A204.1 (cell line): ENCODE data around the gene SFN.
"Not testable (repeated sequence)": the region's sequence is repeated elsewhere in the genome, so short reads cannot be mapped to it uniquely, and the experiment has no call there.

Experiments
- FAIRE-seq: peaks from 2 replicates; lab custom pipeline; 2012; peaks lifted over from hg19 to GRCh38; lab: Jason Lieb, UNC

Gene SFN

DNA sequence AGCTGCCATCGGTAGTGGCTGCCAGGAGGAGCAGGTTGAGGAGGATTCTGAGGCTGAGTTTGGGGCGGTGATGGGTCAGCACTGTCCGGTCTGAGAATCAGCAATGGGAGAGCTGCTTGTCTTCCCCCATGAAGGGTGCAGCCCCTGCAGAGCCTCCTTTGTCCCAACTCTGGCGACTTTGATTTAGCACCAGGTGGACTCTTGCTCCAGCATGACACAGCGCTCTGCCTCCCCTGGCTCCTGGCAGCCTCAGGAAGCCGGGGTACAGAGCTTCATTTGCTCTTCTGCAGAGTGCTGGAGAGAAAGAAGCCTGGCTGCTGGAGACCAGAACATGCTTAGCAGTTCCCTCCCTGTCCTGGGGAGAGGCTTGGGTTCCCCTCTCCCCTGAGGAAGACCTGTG lies 23.2 kb upstream of the SFN start:
- no peak for FAIRE-seq

DNA sequence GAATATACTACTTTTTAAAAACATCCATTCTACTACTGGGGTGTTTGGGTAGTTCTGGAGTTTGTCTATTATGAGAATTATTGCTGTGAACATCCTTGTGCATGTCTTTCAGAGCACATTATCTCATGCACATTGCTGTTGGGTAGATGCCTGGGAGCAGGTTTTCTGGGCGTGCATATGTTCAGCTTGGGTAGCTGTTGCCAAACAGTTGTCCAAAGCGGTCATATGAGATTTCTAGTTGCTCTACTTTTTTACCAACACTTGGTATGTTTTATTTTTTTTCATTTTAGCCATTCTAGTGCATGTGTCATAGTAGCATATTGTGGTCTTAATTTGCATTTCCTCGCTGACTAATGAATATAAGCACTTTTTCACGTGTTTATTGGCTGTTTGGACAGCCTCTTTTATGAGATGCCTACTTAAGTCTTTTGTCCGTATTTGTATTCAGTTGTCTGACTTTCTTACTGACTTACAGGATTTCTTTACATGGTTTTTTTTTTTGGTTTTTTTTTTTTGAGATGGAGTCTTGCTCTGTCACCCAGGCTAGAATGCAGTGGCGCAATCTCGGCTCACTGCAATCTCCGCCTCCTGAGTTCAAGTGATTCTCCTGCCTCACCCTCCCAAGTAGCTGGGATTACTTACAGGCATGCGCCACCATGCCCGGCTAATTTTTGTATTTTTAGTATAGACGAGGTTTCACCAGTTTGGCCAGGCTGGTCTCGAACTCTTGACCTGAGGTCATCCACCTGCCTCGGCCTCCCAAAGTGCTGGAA lies 18.3 kb upstream of the SFN start:
- FAIRE-seq: no peak

DNA sequence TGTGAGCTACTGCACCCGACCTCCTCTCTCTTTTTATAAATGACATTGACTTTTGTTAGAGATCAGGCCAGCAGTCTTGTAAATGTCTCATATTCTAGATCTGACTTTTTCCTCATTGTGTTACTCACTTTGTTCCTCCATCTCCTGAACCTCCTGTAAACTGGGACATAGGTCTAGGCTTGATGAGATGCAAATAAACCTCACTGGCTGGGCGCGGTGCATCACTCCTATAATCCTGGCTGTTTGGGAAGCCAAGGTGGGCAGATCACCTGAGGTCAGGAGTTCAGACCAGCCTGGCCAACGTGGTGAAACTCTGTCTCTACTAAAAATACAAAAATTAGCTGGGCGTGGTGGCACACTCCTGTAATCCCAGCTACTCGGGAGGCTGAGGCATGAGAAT lies 15.1 kb upstream of the SFN start:
- FAIRE-seq: not testable (repeated sequence)

DNA sequence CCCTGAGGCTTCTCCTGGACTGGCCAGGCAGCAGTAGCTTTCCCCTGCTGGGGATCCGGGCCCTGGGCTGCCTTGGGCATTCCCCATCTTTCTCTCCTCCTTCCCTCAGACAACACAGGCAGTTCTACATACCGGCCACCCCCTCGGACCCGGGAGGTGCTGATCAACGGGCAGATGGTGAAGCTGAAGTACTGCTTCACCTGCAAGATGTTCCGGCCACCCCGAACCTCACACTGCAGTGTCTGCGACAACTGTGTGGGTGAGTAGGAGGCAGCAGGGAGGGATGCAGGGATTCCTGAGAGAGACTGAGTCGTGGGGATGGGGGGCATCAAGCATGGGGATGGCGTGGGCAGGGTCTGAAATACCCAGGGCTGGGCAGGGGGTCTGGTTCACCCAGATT lies 14.4 kb upstream of the SFN start:
- FAIRE-seq: no peak

DNA sequence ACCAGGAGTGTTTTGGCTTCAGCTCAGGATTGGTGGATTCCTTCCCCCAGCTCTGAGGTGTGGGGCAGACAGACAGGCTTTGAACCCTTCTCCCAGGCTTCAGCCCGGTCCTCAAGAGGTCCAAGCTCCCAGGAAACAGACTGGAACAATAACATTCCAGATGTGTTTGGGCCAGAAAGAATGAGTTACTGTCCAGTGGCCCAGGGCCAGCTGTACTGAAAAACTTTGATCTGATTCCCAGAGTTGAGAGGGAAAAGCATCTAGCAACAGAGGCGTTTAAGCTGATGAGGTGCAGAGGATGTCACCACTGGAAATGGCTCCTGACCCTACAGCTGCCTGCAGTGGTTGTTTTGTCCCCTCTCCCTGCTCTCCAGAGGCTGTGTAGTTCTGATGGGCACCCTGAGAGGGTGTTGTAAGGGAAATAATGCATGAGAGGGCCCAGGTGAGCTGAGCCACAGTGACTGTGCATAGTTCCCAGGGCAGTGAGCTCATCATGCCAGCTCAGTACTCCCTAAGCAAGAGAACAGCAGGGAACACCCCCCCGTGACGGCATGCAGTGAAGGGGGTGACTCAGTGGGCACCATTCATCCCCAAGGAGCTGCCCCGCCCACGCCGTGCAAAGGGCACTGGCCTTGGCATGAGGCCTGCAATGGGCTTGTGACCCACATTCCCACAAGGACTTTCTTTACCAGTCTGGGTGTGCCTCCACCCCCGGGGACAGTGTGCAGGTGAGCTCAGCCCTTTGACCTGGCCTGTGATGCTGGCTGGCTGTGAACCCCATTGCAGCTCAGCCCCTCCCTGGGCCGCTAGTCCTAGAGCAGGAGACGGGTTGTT lies 13.8 kb upstream of the SFN start:
- no peak for FAIRE-seq

DNA sequence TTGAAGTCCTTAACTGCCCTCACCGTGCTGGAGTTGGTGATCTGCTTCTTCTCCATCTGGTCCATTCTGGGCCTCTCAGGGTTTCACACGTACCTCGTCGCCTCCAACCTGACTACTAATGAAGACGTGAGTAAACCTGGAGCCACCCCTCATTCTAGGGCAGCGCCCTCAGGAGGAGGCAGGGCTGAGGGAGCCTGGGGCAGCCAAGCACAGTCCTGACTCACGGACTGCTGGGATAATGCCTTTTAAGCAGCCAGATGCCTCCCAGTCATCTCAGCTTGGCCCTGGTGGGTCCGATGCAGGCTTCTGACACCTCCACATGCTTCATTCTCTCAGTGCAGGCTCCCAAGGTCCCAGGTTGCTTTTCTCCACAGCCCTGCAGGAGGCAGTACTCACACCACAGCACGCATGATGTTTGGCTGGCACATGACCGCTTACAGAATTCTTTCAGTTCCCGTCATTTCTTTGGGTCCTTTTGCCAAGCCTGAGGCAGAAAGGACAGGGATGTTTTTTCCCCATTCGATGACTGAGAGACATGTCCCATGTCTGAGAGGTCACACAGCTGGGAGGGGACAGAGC lies 11.8 kb upstream of the SFN start:
- no peak for FAIRE-seq

DNA sequence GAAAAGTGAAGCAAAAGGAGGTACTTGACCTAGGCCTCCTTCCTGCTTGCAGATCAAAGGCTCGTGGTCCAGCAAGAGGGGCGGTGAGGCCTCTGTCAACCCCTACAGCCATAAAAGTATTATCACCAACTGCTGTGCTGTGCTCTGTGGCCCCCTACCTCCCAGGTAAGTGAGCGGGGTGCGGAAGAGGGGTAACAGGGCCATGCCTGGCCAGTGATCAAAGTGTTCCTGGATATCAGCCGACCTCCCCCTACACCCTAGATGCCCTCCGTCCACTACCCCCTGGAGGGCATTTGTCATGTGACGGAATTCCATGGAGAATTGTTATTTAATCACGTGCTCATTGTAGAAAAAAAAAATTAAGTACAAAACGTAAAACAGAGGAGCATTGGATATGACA lies 10.2 kb upstream of the SFN start:
- no peak for FAIRE-seq

DNA sequence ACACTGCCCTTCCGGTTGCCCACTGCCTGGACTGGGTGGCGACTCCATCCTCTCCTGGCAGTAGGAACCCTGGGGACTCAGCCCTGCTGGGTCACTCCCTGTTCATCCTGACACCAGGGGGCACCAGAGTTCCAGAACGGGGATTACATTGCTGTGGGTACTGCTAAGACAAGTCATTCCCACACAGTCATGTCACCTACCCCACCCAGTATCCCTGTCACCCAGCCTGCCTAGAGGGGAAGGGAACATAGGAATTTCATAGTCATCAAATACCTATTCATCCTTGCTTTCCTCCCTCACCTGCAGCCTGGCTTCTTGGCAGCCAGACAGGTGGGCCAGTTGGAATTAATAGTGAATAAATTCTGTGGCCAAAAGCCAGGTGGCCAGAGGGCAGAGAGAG lies 9.8 kb upstream of the SFN start:
- FAIRE-seq: no peak

DNA sequence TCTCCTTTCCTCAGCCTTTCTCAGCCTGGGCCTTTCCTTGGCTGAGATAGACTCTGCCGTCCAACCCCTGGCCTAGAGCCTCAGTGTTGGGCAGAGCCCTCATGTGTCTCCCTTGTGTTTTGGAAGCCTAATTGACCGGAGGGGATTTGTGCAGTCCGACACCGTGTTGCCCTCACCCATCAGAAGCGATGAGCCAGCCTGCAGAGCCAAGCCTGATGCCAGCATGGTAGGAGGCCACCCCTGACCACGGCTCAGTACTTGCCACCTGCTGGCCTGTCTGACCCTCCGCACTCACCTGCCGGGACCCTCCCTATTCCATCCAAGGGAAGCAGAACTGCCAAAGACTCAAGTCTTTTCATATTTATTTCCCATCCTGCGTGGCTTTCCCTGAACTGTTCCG lies 9.3 kb upstream of the SFN start:
- no peak for FAIRE-seq

DNA sequence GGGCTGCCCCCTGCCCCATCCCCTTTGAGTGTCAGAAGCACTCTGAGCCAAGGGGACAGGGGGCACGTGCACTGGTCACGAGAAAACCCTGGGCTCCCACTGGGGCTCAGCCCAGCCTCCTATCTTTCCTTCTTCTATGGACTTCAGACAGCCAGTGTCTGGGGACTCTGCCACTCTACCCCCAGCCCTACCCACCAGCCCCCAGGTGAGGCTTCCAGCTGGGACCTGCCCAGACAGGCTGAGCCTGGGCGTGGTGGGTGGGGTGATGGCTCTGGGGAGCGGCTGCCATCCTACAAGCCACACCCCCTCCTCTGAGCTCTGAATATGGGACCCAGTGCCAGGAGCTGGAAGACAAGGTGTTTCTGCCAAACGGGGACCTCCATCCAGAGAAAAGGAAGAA lies 8.0 kb upstream of the SFN start:
- no peak for FAIRE-seq

DNA sequence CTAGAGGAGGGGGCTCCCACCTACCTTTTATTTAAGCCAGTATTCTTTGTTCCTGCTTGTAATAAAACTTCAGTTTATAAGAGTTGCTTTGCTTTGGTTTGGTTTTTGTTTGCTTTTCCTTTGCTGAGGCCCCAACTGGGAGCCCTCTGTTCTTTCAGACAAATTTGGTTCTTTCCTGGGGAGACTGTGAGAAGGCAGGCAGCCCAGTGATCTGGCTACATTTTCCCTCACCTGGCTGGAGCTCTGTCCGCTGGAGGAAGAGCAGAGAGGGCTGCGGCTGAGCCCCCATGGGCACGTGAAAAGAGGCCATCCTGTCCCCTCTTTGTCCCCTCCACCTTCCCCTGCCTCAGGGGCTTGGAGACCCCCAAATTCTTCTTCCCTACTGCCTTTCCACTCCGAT lies 7.3 kb upstream of the SFN start:
- FAIRE-seq: no peak

DNA sequence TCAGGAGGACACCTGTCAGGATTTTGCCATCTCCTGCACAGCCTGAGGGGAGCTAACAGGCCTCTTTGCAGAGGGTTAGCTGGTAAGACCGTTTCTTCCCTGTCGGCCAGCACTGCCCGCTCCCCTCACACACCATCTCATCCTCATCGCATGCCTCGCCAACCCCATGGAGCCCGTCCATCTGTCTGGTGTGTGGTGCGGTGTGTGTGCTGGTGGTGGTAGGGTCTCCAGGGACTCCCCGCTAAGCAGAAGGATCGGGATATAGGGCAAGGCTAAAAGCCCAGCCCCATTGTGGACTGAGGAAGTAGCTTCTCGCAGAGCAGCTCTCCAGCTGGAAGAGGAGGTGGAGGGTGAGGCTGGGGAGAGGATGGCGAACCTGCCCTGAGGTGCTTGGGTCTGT lies 6.8 kb upstream of the SFN start:
- FAIRE-seq: no peak

DNA sequence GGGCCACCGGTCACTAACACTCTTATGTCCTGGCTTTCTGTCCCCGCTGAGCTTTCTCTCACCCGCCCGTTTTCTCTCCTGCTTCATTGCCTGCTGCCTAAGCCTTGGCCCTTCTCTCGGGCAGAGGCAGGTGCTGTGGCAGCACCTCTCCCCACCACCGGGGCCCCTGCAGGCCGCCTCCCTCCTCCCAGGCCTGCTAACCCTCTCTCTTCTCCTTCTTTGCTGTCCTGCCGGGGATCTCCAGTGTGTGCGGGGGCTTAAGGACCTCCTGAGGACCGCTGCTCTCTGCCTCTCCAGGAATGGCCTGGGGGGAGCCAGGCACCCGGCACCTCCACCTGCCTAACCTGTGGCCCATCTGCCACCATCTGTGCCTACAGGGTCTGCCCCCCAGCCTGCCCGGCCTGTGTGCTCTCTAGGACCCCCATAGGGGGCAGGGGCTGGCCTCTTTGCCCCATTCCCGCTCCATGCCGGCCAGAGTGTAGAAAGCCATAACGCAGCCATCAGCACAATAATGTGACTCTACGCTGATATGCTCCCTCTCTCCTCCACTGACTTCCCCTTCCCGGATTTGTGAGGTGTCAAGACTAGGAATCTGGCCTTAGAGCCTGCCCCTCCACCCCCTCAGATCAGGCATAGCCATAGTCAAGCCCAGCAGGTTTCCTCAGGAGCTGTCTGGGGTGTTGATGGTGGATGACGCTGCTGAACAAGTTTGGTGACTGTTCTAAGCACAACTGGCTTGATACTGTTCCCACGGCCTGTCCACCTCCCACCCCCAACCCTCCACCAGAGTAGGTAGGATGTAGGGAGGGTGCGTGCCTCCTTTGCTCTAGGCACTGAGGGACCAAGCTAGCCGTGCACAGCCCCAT lies 6.1 kb upstream of the SFN start:
- no peak for FAIRE-seq

DNA sequence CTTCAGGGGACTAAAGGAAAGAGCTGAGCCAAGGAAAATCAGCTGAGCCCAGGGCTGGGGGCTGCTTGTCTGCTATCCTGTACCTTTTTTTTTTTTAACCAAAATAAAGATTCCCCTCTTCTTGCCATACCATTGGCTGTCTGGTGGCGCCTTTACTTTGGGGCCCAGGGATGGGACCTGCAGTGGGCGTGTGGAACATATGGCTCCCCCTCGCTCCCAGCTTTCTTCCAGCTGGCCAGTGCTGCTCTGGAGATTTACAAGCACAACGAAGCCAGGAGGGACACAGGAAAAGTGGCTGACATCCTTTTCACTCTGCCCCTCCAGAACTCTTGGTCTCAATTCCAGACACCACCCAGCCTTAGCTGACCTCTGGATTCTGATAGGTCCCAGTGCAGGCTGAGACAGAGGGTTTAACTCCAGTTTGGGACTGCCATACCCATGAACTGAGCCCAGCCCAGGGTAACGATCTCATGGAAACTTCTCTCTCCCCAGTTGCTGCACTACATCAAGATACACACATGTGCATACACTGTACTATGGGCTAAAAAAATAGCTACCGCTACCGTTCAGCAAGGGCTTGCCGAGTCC lies 5.4 kb upstream of the SFN start:
- FAIRE-seq: no peak

DNA sequence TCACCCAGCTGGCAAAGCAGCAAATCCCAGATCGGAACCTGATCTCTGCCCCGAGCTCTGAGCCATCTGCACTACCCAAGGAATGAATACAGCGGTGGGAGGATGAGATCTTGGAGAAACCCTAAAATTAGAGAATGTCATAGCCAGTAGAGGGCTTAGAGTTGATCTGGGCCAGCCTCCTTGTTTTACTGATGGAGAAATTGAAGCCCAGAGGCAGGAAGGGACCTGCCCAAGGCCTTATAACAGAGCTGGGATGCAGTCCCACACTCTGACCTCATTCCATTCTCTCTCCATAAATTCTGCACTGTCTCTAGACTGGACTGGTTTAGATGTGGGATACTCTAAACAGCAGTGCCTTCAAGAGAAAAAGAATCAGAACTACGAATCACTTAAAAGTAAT lies 4.8 kb upstream of the SFN start:
- no peak for FAIRE-seq

DNA sequence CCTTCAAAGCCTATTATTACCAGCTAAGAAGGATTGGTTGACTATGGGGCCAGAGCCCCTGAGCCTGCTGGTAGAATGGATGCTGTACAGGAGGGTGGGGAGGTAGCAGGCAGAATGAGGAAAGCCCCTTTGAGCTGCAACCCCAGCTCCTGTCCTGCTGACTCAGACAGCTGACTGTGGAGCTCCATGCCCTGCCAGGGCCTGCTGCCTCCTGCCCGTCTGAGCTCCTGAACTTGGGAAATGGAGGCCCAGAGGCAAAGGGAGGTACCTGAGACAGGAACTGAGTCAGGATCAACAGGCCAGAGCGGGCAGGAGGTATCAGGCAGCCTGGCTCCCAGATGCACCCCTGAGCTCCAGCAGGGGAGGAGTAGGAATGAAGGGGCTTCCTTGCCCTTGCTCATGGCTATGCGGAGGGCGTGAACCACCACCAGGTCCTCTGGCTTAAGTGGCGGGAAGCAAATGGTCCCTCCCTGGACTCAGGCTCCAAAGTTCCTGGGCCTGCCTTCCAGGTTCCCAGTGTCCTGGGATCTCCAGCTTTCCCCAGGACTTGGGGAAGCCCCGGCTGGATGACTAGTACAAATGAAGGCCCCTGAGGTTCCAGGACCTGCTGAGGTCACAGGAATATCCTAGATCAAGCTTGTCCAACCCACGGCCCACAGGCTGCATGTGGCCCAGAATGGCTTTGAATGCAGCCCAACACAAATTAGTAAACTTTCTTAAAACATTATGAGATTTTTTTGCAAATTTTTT lies 3.9 kb upstream of the SFN start:
- no peak for FAIRE-seq

DNA sequence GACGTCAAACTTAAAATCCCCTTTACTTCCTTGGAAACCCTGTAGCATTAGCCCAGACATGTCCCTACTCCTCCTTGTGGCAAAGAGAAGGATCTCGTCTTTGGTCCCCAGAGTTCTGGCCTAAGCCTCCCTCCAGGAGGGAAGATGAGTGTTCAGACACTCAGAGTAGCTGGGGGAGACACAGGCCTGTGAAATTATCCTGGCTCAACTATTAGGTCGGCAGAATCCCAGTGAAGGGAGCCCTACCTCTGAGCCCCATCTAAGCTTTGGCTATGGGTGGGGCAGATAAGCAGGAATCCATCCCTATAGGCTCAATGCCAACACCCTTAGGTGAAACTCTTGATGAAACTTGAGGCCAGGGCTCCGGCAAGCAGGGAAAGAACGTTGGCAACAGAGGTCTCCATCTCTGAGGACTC lies 1.7 kb upstream of the SFN start:
- FAIRE-seq: peak; percentile 91

DNA sequence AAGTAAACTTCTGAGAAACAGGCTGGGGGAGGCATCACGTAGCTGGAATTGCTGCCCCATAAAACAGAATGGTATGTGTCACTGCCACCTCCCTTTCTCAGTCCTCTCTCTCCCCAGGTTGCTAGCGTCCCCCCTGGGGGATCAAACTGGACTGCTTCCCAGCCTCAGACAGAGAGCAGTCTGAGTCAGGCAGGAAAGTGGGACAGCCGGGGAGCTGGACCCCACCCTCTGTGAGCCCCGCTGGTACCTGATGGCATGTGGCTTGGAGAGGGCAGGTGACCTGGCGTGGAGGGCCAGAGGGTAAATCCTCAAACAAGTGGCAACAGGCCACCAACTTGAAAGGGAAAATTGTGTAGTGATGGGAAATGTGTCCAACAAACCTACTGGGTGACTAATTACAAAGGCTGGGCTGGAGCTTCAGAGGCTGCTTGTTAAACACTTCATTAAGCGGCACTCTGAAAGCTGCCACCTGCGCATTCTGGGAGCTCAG lies 1.0 kb upstream of the SFN start:
- no peak for FAIRE-seq

DNA sequence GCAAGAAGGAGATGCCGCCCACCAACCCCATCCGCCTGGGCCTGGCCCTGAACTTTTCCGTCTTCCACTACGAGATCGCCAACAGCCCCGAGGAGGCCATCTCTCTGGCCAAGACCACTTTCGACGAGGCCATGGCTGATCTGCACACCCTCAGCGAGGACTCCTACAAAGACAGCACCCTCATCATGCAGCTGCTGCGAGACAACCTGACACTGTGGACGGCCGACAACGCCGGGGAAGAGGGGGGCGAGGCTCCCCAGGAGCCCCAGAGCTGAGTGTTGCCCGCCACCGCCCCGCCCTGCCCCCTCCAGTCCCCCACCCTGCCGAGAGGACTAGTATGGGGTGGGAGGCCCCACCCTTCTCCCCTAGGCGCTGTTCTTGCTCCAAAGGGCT lies 732 bp downstream of the SFN start:
- no peak for FAIRE-seq

DNA sequence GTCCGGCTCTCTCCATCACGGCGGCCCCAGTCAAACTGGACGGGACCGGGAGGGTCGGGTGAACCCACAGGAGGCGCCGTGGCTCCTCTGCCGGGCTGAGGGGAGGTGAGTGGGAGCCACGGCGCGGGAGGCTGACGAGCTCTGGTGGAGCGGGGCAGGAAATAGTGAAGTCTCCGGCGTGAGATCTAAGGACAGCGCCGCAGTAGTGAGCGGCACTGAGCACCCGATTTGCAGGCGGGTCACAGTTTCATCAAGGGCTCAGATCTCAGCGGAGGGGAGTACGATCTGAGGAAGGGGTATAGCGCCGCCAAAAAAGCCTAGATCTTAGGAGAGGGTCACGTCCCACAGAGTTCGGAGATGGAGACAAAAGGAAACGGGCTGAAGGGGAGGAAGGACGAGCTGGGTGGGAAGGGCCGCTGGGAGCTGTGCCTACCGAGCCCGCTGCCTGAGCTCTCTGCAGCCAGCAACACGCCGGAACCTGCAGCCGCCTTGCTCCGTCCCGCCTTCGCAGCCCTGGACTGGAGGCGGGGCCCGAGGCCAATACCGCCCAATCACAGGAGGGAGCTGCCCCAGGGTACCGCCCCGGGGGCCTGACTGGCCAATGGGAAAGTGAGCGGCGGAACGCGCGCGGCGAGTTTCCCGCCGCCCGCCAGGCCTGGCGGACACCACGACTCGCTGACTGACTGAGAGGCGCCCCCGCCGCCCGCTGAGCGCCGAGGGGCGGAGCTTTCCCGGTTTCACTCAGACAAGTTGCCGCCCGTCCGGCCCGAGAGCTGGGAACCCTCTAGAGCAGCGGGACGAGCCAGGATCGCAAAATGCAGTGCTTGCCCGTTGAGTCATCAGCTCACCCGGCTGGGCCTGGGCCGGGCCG lies 1.9 kb downstream of the SFN start:
- peak; percentile 94 for FAIRE-seq
